Endothelial cell of umbilical vein (primary cell): Measurements from ENCODE around the gene TMEM191B.
"Not testable (repeated sequence)": the region's sequence is repeated elsewhere in the genome, so short reads cannot be mapped to it uniquely, and the experiment has no call there.

ENCODE experiments used
- CTCF ChIP-seq, 2 donors: IDR thresholded peaks; 1 replicate in 1 of 2; 2 replicates in 1 of 2; pipeline ENCODE4 v1.5.1; 2011; ENCODE audit warnings: low read length in 2 of 2, mild to moderate bottlenecking in 2 of 2, moderate library complexity in 2 of 2, control low read depth in 1 of 2, inconsistent platforms in 1 of 2, low read depth in 1 of 2; ENCODE audit not compliant: insufficient read depth in 1 of 2; ENCODE audit errors: extremely low read depth in 1 of 2
- EZH2 ChIP-seq: IDR thresholded peaks from 2 replicates; pipeline ENCODE4 v1.6.1; 2012; ENCODE audit warnings: borderline replicate concordance, low read depth, mild to moderate bottlenecking, moderate library complexity, low read length, inconsistent platforms; ENCODE audit not compliant: severe bottlenecking
- GATA2 ChIP-seq: IDR thresholded peaks from 2 replicates; pipeline ENCODE4 v1.7.0; 2011; ENCODE audit warnings: low read depth, mild to moderate bottlenecking, moderate library complexity, mixed read lengths, low read length; ENCODE audit not compliant: insufficient read length, insufficient read depth
- JUN ChIP-seq: IDR thresholded peaks from 2 replicates; pipeline ENCODE4 v1.6.1; 2011; ENCODE audit warnings: borderline replicate concordance, low read depth; ENCODE audit not compliant: insufficient read length, insufficient read depth
- MAX ChIP-seq: IDR thresholded peaks from 2 replicates; pipeline ENCODE4 v1.6.1; 2011; ENCODE audit not compliant: insufficient read depth, insufficient read length
- MYC ChIP-seq: IDR thresholded peaks from one replicate; pipeline ENCODE4 v1.6.1; 2011; ENCODE audit warnings: mild to moderate bottlenecking, low read depth, low read length
- POLR2A ChIP-seq: IDR thresholded peaks from 2 replicates; pipeline ENCODE4 v1.6.1; 2012; ENCODE audit warnings: low read depth, mild to moderate bottlenecking, control low read depth, low read length

GRCh38 chr22:18529416-18530145 is 2.0 kb downstream of the TMEM191B start:
- TF ChIP-seq CTCF (IDR thresholded peaks at IDR 0.05; ENCODE audit: extremely low read depth in 1 of 2, insufficient read depth in 1 of 2, low read depth in 1 of 2, low read length in 2 of 2); EZH2; POLR2A; JUN; MAX; MYC; GATA2: not testable (repeated sequence)
